Stimulated activated CD4-positive, alpha-beta T cell treated with anti-CD3 and anti-CD28 coated beads, Interleukin-2, amount 100 ng/mL, for 24 hours (primary cell): ENCODE results near the gene URI1.
"Not testable (repeated sequence)": the region's sequence is repeated elsewhere in the genome, so short reads cannot be mapped to it uniquely, and the experiment has no call there.

Source experiments
- DNase-seq, 2 donors: peaks; one replicate each; pipeline ENCODE4 v3.0.0-alpha.2; 2020

The URI1 gene

GRCh38 chr19:29943615-29944014 lies 1.6 kb downstream of the URI1 start:
- DNase-seq, result no peak

DNA sequence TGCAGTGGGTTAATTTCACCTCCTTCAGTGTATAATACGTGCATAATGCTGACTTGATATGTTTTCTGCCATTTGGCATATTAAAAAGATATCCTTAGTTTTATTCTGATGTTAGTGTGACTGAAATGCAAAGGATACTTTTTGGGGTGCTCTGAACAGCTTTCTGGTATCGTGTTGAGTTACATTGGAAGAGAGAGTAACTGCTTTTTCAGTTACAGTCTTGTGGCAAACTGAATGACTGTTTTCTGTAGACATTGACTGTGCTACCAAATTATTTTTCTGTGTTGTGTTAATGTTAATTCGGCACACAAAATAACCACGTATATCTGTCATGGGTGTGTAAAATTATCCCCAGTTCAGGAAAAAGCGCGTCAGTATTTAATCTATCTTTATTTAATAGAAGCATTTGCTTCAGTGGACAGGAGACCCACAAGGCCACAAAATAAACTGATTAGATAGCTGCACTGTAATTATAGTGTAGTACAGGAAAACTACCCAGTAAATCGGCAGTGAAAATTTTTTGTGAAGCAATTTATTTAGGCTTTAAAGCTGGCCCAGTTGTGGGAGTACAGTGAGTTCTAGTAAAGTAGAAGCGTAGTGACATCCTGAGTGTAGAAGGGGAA lies 2.5 kb downstream of the URI1 start:
- no peak for DNase-seq

DNA sequence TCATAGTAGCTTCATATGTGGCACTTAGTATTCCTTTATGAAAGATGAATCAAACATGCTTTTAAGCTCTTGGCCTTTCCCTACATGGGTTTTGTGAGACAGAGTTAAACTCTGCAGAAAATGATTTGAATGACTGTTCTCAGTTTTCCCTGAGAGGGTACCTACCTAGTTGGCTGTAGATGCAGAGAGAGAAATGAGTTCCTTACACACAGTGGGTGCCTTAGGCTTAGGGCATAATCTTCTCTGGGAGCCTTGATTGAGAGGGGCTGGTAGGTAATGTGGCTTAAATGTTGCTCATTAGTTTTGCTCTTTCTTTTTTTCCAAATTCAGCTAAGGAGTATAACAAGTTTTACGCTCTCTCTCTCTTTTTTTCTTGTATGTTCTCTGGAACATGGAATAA lies 3.0 kb downstream of the URI1 start:
- DNase-seq, result no peak

DNA sequence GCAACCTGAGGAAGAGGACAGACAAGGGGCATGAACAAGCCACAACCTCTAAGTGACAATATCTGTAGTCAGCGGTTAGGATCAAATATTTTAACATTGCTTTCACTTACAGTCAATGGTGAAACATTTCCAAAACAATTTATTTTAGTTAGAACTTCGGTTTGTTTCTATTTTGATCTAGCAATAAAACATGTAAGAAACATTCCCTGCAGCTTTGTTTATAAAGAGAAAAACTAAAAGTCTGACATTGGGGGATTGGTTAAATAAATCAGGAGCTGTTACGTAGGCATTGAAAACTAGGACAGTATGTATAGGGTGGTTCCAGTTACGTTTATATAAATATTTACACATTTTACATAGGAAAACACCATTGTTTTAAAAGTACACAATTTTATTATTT lies 3.4 kb downstream of the URI1 start:
- no peak for DNase-seq

GRCh38 chr19:29946645-29947044 lies 4.6 kb downstream of the URI1 start:
- no peak for DNase-seq

DNA sequence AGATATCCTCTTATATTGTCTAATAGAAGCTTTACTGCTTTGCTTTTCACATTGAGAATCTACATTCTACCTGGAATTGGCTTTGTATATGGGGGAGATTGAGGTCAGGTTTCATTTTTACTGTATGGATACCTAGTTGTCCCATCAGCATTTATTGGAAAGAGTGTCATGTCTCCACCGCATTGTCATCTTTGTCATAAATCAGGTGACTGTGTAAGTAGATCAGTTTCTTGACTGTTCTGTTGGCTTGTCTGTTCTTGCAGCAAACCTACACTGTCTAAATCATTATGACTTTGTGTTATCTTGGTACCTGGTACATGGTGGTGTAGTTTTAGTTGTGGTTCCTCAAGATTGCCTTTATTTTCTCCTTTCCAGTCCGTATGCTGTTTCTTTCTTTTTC lies 5.8 kb downstream of the URI1 start:
- no peak for DNase-seq

GRCh38 chr19:29948759-29949470 lies 6.9 kb downstream of the URI1 start:
- not testable (repeated sequence) for DNase-seq

DNA sequence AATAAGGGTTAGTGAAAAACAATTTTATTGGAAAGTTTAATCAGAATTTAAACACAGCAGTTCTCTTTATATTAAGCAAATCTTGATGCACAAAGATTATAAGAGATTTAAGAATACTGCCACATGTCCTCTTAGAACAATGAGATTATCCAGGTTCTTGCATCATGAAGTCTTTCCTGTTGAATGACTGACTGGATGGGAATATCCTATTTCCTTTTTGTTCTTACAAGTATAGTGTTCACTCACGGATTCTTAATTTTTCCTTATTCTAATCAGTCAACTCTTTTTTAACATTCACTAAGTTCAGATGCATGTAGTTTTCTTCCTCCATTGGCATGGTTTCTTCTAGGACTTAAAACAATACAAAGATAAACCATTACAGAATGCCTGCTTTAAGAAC lies 10.1 kb downstream of the URI1 start:
- no peak for DNase-seq

DNA sequence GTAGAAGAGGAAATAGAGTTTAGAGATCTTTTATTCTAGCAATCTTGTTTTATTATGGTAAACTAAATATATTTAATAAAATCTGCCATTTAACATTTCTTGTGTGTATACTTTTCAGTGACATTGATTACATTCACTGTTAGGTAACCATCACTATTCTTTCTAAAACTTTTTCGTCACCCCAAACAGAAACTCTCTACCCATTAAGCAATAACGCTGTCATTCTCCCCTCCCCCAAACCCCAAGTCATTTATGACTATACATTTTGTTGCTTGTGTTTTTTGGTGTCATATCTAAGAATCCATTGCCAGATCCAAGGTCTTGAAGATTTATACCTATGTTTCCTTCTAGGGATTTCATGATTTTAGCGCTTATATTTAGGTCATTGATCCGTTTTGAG lies 10.6 kb downstream of the URI1 start:
- DNase-seq, result no peak

GRCh38 chr19:29953352-29954247 lies 11.6 kb downstream of the URI1 start:
- DNase-seq, result no peak

DNA sequence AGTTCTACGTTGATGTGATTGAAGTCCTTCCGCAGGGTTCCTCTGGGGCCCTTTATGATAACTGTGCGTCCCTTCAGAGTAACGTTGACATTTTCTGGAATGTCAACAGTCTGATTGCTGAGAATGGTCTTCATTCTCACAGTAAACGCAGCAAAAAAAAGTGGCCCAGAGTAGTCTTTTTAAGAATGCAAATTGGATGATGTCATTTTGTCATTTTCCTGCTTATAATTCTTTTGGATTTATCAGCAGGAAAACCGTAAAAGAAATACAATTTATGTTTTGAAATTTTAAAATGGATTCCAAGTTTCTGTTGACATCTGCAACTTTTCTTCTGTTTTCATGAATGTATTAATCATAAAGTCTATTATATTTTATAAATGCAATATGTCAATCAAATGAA lies 14.8 kb downstream of the URI1 start:
- DNase-seq, result no peak

DNA sequence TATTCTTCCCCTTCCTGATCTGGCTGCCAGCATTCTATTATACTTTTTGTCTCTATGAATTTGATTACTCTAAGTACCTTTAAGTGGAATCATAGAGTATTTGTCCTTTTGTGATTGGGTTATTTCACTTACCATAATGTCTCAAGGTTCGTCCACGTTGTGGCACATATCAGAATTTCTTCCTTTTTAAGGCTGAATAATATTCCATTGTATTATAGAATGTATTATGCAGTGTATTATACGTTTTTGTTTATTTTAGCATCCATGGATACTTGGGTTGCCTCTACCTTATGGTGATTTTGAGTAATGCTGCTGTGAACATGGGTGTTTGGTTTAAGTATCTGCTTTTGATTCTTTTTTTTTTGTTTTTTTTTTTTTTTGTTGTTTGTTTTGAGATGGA lies 19.3 kb downstream of the URI1 start:
- no peak for DNase-seq

GRCh38 chr19:29962793-29963192 lies 20.8 kb downstream of the URI1 start:
- DNase-seq, result no peak

- no peak for DNase-seq
Measured at GRCh38 chr19:29963576-29963975, 21.5 kb downstream of the URI1 start.

GRCh38 chr19:29964171-29964570 lies 22.1 kb downstream of the URI1 start:
- no peak for DNase-seq

DNA sequence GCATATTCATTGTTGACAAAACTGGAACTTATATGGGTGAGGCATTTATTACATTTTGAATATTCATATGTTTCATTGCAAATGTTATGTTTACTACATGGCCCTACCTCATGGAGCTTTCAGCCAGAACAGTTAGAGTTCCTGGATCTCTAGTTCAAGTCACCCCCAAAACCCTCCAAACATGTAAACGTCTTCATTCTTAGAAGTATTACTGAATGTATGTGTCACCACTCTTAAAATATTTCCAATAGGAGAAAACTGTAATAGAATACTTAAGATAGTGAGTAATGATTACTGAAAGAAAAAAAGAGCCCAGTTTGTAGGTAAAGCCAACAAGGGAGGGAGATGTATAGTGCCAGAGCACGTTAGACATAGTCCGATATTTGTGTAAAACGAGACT lies 23.5 kb downstream of the URI1 start:
- no peak for DNase-seq

DNA sequence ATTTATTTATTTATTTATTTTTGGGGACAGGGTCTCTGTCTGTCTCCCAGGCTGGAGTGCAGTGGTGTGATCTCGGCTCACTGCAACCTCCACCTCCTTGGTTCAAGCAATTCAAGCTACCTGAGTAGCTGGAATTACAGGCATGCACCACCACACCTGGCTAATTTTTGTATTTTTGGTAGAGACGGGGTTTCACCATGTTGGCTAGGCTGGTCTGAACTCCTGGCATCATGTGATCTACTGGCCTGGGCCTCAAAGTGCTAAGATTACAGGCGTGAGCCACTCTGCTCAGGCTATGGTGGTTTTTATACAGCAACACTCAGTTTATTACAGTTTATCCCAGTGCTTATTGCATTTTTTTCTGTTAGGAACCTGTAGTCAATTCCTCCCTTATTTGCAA lies 24.1 kb downstream of the URI1 start:
- DNase-seq, result not testable (repeated sequence)

DNA sequence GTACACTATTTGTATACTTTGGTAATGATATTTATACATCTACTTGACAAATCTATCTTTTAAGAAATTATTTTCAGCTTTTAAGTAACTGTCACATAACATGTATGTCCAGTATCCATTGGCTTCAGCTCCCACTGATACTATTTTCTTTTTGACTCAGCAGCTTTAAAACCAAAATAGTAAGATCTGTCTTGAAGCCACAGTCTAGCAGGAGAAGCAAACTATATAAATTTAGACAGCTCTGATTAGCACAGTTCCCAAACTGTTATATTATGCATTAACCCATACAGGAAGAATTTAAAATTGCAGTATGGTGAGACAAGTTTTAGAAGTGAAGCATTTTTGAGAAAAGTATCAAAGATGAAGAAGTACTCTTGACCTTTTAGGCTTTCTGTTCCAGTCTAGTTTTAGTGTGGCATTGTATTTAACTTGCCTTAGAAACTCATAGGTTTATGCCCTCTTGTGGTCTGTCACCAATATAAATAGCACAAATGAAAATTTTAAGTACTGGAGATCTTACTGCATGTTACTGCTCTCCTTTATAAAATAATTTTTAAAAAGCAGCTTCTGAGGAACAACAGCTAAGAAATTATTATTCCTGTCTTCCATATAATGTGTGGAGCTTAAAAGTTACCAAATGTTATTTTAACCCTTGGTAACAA lies 24.7 kb downstream of the URI1 start:
- DNase-seq, result no peak

DNA sequence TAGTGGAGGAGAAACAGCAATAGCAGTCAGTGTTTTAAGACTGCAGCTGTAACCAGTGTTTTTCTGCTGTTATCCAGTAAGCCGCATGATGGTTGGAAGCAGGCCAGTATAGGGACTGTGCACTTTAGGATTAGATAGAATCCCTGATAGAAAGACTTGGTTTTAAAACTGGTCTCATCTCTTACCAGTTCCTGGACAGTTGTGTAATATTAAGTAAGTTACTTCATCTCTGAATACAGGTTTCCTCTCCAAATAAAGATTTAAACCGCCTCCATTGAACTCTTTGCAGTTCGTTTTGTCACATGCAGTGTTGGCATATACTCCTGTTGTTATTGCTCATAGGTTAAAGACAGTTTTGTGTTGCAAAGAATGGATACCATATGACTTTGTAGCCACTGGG lies 25.6 kb downstream of the URI1 start:
- no peak for DNase-seq

DNA sequence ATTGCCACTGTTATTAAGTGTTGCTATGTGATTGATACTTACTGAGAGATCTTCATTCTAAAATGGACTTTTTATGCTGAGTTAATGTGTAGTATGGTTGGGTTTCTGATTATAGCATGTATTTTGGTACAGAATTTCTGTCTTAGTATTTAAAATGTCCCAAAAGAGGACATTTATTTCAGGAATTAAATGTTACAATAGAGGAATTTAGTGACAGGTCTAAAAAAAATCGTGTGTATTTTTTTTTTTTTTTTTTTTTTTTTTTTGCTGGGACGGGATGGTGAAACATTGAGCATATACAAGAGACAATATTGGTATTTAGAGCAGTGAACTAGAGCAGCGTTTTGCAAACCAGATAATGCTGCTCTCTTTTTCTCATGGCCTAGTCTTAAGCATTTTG lies 27.9 kb downstream of the URI1 start:
- no peak for DNase-seq

DNA sequence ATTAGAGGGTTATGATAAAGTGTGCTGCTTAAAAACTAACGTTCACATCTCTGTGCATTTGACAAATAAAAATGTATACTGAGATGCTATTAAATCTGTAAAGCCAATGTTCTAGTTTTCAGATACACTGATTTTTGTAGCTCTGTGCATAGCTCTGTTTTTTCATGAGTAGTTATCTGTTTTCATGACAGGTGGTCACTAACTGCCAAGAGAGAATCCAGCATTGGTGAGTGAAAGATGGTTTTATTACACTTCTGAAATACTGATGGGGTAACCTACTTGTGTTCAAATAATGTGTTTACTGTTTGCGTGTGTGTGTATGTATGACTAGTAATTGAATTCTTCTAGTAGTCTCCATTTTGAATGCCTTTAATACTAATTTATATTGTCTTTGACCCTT lies 29.0 kb downstream of the URI1 start:
- no peak for DNase-seq

DNA sequence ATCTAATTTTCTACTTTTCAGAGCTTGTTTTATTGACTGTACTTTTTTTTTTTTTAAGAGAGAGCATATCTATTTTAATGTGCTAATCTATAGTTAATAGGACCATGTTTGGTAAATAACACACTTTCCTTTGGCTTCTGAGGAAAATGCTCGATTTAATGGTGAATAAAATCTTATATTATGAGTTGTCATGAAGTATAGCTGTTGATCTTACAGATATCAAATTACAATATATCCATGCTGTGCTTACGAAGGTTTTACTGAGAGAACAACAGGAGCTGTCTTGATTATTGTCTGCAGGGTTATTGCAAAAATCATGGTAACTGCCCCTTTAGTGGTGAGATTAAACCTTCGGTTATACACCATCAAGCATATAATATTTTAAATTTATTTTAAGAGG lies 29.6 kb downstream of the URI1 start:
- DNase-seq, result no peak

DNA sequence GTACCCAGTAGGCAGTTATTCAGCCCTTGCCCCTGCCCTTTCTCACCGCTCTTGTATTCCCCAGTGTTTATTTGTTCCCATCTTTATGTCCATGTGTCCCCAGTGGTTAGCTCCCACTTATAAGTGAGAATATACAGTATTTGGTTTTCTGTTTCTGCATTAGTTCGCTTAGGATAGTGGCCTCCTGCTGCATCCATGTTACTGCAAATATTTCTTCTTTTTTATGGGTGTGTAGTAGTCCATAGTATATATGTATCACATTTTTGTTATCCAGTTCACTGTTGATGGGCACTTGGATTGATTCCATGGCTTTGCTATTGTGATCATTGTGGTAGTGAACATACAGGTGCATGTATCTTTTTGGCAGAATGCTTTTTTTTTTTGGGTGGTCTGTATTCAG lies 32.7 kb downstream of the URI1 start:
- DNase-seq, result no peak
